ENCODE data around the gene ZCCHC4. TPM values are rescaled to one million over a fixed set of nuclear protein-coding genes. Genes with fewer than 3 reads are reported as not detected.

The ZCCHC4 gene
- total and polyA plus RNA-seq, 7 donors, result 4.4 to 12.9 (median 6.6) TPM

- ATAC-seq (no peak), DNase-seq (no peak)
- H3K4me3 ChIP-seq, result no peak overlapping the region
- no peak overlapping the region for H3K27ac ChIP-seq
- no peaks in the 10 kb centered on the region for H3K36me3 ChIP-seq (ENCODE audit: insufficient read depth in 1 of 2, low read depth in 1 of 2)
- H3K9me3 ChIP-seq, result no peaks in the 10 kb centered on the region
- peaks cover 0 to 9% (median 0%) of the 10 kb centered on the region in 3 donors for H3K27me3 ChIP-seq (ENCODE audit: insufficient read depth in 3 of 3, low read length in 2 of 3)
- H3K4me1 ChIP-seq, result no peaks in the 10 kb centered on the region
- 53 to 56% (median 54%) methylated on average over 10 of the region's 10 CpGs for WGBS, 3 donors
- intact Hi-C loops (cut with DNase I), result no loop called here
- TF ChIP-seq, protein P1, sequence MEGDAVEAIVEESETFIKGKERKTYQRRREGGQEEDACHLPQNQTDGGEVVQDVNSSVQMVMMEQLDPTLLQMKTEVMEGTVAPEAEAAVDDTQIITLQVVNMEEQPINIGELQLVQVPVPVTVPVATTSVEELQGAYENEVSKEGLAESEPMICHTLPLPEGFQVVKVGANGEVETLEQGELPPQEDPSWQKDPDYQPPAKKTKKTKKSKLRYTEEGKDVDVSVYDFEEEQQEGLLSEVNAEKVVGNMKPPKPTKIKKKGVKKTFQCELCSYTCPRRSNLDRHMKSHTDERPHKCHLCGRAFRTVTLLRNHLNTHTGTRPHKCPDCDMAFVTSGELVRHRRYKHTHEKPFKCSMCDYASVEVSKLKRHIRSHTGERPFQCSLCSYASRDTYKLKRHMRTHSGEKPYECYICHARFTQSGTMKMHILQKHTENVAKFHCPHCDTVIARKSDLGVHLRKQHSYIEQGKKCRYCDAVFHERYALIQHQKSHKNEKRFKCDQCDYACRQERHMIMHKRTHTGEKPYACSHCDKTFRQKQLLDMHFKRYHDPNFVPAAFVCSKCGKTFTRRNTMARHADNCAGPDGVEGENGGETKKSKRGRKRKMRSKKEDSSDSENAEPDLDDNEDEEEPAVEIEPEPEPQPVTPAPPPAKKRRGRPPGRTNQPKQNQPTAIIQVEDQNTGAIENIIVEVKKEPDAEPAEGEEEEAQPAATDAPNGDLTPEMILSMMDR (IDR thresholded peaks at IDR 0.05), result no peak
Observed at GRCh38 chr4:25299476-25300203, 12.9 kb upstream of the ZCCHC4 start.

DNA sequence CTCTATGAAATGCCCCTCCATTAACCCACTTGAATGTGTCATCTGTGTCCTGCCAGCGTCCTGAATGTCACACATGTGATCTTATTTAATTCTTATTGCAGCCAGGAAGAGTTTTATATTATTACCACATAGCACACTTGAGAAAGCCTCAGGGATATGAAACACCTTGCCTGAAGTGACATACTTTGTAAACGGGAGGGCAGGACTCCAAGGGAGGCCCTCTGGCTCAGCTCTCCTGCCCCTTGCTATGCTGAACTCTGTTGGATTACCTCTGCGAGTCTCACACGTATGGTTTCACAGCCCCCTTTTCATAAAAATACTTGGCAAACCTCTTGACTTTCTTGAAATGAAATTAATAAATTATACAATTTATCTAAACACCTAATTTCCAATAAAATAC, 11.1 kb upstream of the ZCCHC4 start:
- Histone ChIP-seq H3K27me3 (ENCODE audit: insufficient read depth in 3 of 3, low read length in 2 of 3) (peaks cover 0 to 9% (median 0%) of the 10 kb centered on the region in 3 donors), H3K27ac (no peak overlapping the region), H3K9me3 (no peaks in the 10 kb centered on the region), H3K4me3 (no peak overlapping the region), H3K4me1 (no peaks in the 10 kb centered on the region), H3K36me3 (ENCODE audit: insufficient read depth in 1 of 2, low read depth in 1 of 2) (no peaks in the 10 kb centered on the region)
- WGBS, 3 donors, result 69 to 78% (median 73%) methylated on average over 4 of the region's 4 CpGs
- ATAC-seq (no peak), DNase-seq (no peak)
- intact Hi-C loops (cut with DNase I), result no loop called here
- TF ChIP-seq, protein P1 (IDR thresholded peaks at IDR 0.05), result no peak

- DNase-seq, result no peak
- H3K4me1 ChIP-seq, result no peaks in the 10 kb centered on the region
- intact Hi-C loops (cut with DNase I), result no loop called here
- H3K9me3 ChIP-seq, result no peaks in the 10 kb centered on the region
- peaks cover 0 to 9% (median 0%) of the 10 kb centered on the region in 3 donors for H3K27me3 ChIP-seq (ENCODE audit: insufficient read depth in 3 of 3, low read length in 2 of 3)
- H3K4me3 ChIP-seq, result no peak overlapping the region
- ATAC-seq, result no peak
- 87 to 93% (median 90%) methylated on average over 7 to 9 of the region's 9 CpGs for WGBS, 3 donors
- TF ChIP-seq, protein P1 (IDR thresholded peaks at IDR 0.05), result no peak
- H3K36me3 ChIP-seq (ENCODE audit: insufficient read depth in 1 of 2, low read depth in 1 of 2), result no peaks in the 10 kb centered on the region
- H3K27ac ChIP-seq, result no peak overlapping the region
Observed at GRCh38 chr4:25302626-25303025, 9.9 kb upstream of the ZCCHC4 start.

DNA sequence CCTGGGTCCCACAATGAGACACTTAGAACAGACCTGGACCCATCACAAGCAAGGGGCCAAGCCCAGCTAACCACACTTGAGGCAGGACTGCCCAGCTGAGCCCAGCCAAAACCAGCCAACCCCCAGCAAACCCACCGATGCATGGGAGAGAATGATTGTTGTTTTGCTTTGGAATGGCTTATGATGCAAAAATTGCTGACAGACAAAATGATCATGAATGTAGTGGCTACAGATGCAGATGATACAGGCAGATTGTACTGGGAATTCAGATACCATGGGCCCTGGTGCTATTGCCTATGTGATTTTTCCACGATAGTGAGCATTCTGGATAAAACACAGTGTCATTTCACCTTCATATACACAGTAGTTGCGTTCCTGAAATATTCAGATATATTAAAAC, 9.0 kb upstream of the ZCCHC4 start:
- ATAC-seq (no peak), DNase-seq (no peak)
- peaks cover 0 to 9% (median 0%) of the 10 kb centered on the region in 3 donors for H3K27me3 ChIP-seq (ENCODE audit: insufficient read depth in 3 of 3, low read length in 2 of 3)
- H3K27ac ChIP-seq, result no peak overlapping the region
- H3K9me3 ChIP-seq, result no peaks in the 10 kb centered on the region
- H3K36me3 ChIP-seq (ENCODE audit: insufficient read depth in 1 of 2, low read depth in 1 of 2), result no peaks in the 10 kb centered on the region
- 79 to 93% (median 82%) methylated on average over 3 of the region's 3 CpGs for WGBS, 3 donors
- no peak overlapping the region for H3K4me3 ChIP-seq
- intact Hi-C loops (cut with DNase I), result no loop called here
- no peaks in the 10 kb centered on the region for H3K4me1 ChIP-seq
- TF ChIP-seq, protein P1 (IDR thresholded peaks at IDR 0.05), result no peak
